ENCODE results near the gene SPHKAP. TPM values are rescaled to one million over a fixed set of nuclear protein-coding genes. Genes with fewer than 3 reads are reported as not detected.
"Not testable (repeated sequence)": the region's sequence is repeated elsewhere in the genome, so short reads cannot be mapped to it uniquely, and the experiment has no call there.

SPHKAP gene
- total RNA-seq, 2 experiments from 2014 or later, result not detected

DNA sequence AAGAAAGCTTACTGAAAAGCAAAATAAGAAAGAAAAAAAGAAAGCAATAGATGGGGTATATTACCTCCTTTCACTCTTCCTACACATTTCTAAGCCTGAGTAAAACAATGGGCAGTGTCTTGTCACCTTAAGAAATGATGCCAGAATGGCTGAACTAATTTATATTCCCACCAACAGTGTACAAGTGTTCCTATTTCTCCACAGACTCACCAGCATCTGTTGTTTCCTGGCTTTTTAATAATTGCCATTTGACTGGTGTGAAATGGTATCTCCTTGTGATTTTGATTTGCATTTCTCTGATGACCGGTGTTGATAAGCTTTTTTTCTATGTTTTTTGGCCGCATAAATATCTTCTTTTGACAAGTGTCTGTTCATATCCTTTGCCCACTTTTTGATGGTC, 98.4 kb downstream of the SPHKAP start:
- ChIA-PET POLR2A (no interaction called here), CTCF (no interaction called here)
- H3K4me1 Mint-ChIP-seq, result no peaks in the 10 kb centered on the region
- H3K27ac Mint-ChIP-seq, result no peak overlapping the region
- peaks cover 3% of the 10 kb centered on the region for H3K9me3 Mint-ChIP-seq
- DNase-seq, result no peak
- no peak overlapping the region for H3K4me3 Mint-ChIP-seq
- H3K36me3 Mint-ChIP-seq (ENCODE audit: low read depth), result no peaks in the 10 kb centered on the region
- no peaks in the 10 kb centered on the region for H3K27me3 Mint-ChIP-seq

GRCh38 chr2:228082571-228082970, 98.9 kb downstream of the SPHKAP start:
- H3K4me3 Mint-ChIP-seq, result no peak overlapping the region
- no peak overlapping the region for H3K27ac Mint-ChIP-seq
- DNase-seq, result no peak
- H3K36me3 Mint-ChIP-seq (ENCODE audit: low read depth), result no peaks in the 10 kb centered on the region
- POLR2A ChIA-PET, result no interaction called here
- H3K4me1 Mint-ChIP-seq, result no peaks in the 10 kb centered on the region
- CTCF ChIA-PET, result no interaction called here
- no peaks in the 10 kb centered on the region for H3K27me3 Mint-ChIP-seq
- peaks cover 3% of the 10 kb centered on the region for H3K9me3 Mint-ChIP-seq

- Mint-ChIP-seq H3K9me3 (peaks cover 3% of the 10 kb centered on the region), H3K27ac (no peak overlapping the region), H3K4me1 (no peaks in the 10 kb centered on the region), H3K4me3 (no peak overlapping the region), H3K36me3 (ENCODE audit: low read depth) (no peaks in the 10 kb centered on the region), H3K27me3 (no peaks in the 10 kb centered on the region)
- DNase-seq, result no peak
- ChIA-PET CTCF (no interaction called here), POLR2A (no interaction called here)
These were observed 102.3 kb downstream of the SPHKAP start for GRCh38 chr2:228079194-228079593.

DNA sequence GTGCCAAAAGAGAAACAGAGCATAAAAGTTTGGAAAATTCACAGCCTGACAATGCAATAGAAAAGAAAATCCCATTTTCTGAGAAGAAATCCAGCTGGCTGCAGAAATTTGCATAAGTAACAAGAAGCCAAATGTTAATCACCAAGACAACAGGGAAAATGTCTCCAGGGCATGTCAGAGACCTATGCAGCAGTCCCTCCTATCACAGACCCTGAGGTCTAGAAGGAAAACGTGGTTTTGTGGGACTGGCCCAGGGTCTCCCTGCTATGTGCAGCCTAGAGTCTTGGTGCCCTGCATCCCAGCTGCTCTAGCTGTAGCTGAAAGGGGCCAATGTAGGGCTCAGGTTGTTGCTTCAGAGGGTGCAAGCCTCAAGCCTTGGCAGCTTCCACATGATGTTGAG, 104.8 kb downstream of the SPHKAP start:
- CTCF ChIA-PET; H3K27me3 Mint-ChIP-seq; POLR2A ChIA-PET; DNase-seq; H3K27ac Mint-ChIP-seq; H3K4me1 Mint-ChIP-seq; H3K9me3 Mint-ChIP-seq; H3K36me3 Mint-ChIP-seq (ENCODE audit: low read depth); H3K4me3 Mint-ChIP-seq: not testable (repeated sequence)

GRCh38 chr2:228072669-228073068, 108.8 kb downstream of the SPHKAP start:
- no peaks in the 10 kb centered on the region for H3K27me3 Mint-ChIP-seq
- ChIA-PET POLR2A (no interaction called here), CTCF (no interaction called here)
- no peak overlapping the region for H3K27ac Mint-ChIP-seq
- DNase-seq, result no peak
- H3K4me1 Mint-ChIP-seq, result no peaks in the 10 kb centered on the region
- H3K4me3 Mint-ChIP-seq, result no peak overlapping the region
- no peaks in the 10 kb centered on the region for H3K36me3 Mint-ChIP-seq (ENCODE audit: low read depth)
- H3K9me3 Mint-ChIP-seq, result no peaks in the 10 kb centered on the region

DNA sequence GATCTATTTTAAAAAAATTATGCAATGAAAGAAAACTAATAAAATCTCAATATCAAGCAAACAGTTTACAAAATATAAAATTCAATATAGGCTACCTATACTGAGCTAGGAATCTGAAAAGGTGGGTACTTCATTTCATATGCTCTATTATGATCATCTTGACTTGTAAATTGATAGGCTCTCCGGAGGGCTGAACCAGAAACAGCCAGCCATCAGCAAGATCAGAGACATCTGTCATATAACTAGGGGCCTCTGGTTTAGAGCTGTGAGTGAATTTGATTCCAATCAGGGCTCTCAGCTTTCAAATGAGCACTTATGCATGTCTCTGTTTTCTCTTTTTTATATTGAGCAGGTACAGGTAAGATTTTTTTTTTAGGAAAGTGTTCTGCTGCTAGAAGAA, 114.2 kb downstream of the SPHKAP start:
- no peaks in the 10 kb centered on the region for H3K9me3 Mint-ChIP-seq
- no peak overlapping the region for H3K27ac Mint-ChIP-seq
- no peak for DNase-seq
- no peak overlapping the region for H3K4me3 Mint-ChIP-seq
- ChIA-PET CTCF (no interaction called here), POLR2A (no interaction called here)
- H3K4me1 Mint-ChIP-seq, result no peaks in the 10 kb centered on the region
- no peaks in the 10 kb centered on the region for H3K36me3 Mint-ChIP-seq (ENCODE audit: low read depth)
- no peaks in the 10 kb centered on the region for H3K27me3 Mint-ChIP-seq

GRCh38 chr2:228066126-228066798, 115.2 kb downstream of the SPHKAP start:
- ChIA-PET POLR2A (no interaction called here), CTCF (no interaction called here)
- Mint-ChIP-seq H3K27me3 (no peaks in the 10 kb centered on the region), H3K4me1 (no peaks in the 10 kb centered on the region), H3K36me3 (ENCODE audit: low read depth) (no peaks in the 10 kb centered on the region), H3K27ac (no peak overlapping the region), H3K9me3 (no peaks in the 10 kb centered on the region), H3K4me3 (no peak overlapping the region)
- no peak for DNase-seq

GRCh38 chr2:228065686-228066085, 115.8 kb downstream of the SPHKAP start:
- H3K9me3 Mint-ChIP-seq, result no peaks in the 10 kb centered on the region
- H3K36me3 Mint-ChIP-seq (ENCODE audit: low read depth), result no peaks in the 10 kb centered on the region
- DNase-seq, result no peak
- CTCF ChIA-PET, result no interaction called here
- no peaks in the 10 kb centered on the region for H3K27me3 Mint-ChIP-seq
- H3K4me1 Mint-ChIP-seq, result no peaks in the 10 kb centered on the region
- H3K27ac Mint-ChIP-seq, result no peak overlapping the region
- POLR2A ChIA-PET, result no interaction called here
- no peak overlapping the region for H3K4me3 Mint-ChIP-seq

GRCh38 chr2:228064796-228065315, 116.6 kb downstream of the SPHKAP start:
- no peaks in the 10 kb centered on the region for H3K4me1 Mint-ChIP-seq
- no peak overlapping the region for H3K4me3 Mint-ChIP-seq
- no peaks in the 10 kb centered on the region for H3K9me3 Mint-ChIP-seq
- no peaks in the 10 kb centered on the region for H3K36me3 Mint-ChIP-seq (ENCODE audit: low read depth)
- CTCF ChIA-PET, result no interaction called here
- DNase-seq, result no peak
- no peak overlapping the region for H3K27ac Mint-ChIP-seq
- no peaks in the 10 kb centered on the region for H3K27me3 Mint-ChIP-seq
- POLR2A ChIA-PET, result no interaction called here

GRCh38 chr2:228064024-228064423, 117.5 kb downstream of the SPHKAP start:
- Mint-ChIP-seq H3K27ac (no peak overlapping the region), H3K36me3 (ENCODE audit: low read depth) (no peaks in the 10 kb centered on the region), H3K27me3 (no peaks in the 10 kb centered on the region), H3K4me3 (no peak overlapping the region), H3K4me1 (no peaks in the 10 kb centered on the region), H3K9me3 (no peaks in the 10 kb centered on the region)
- ChIA-PET CTCF (no interaction called here), POLR2A (no interaction called here)
- DNase-seq, result no peak

DNA sequence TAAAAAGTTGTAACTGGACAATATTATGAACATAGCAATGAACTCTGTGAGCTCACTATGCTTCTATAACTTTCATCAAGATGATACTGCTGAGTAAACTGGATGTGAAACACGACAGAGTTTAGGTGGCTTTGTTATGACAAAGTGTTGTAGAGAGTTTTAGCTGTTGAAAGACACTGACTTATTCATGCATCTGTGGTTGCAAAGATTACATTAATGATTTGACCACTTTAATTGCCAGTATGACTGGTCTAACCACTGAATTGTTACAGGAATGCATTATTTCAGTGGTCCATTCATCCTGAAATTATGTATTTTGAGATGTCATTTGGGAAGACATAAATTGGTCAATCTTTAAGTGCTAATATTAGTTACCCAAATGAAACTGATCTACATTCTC, 117.9 kb downstream of the SPHKAP start:
- Mint-ChIP-seq H3K9me3 (no peaks in the 10 kb centered on the region), H3K27me3 (no peaks in the 10 kb centered on the region), H3K27ac (no peak overlapping the region), H3K4me1 (no peaks in the 10 kb centered on the region), H3K36me3 (ENCODE audit: low read depth) (no peaks in the 10 kb centered on the region), H3K4me3 (no peak overlapping the region)
- ChIA-PET CTCF (no interaction called here), POLR2A (no interaction called here)
- DNase-seq, result no peak

- no peaks in the 10 kb centered on the region for H3K36me3 Mint-ChIP-seq (ENCODE audit: low read depth)
- POLR2A ChIA-PET, result no interaction called here
These were observed 121.8 kb downstream of the SPHKAP start for GRCh38 chr2:228059735-228060134.

DNA sequence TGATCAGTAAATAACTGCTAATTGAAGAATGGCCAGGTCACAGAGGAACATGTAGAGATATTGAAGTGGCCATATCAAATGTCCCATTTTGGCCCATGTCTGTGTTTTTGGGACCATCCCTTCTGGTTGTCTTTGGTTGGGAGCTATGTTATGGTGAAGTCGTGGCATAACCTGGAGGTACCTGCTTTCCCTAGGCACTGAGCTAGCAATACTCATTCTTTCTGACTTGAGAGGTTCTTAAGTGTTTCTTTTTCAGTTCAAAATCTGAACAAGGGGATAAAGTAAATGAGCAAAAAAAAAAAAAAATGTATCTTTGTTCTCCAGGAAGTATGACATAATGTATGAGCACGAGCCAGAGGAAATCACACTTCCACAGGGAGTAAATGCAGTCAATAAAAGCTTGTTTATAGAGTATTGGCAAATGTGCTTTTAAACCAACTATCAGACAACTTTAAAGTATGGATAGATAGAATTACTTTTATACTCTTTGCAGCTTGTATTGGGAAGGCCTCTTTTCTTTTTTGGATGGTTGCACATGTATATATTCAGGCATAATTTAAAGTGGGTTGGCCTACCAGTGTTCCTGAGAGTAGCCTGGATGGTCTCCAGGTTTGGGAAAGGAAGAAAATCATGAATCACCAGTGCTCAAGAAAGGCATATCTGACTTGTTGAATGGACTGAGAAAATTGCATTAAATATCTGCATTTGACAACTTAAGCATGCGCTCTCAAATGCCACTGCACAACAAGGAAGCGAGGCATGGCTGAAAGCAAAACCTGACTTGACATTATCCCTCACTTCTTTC, 125.0 kb downstream of the SPHKAP start:
- no peaks in the 10 kb centered on the region for H3K27me3 Mint-ChIP-seq
- DNase-seq, result no peak
- H3K36me3 Mint-ChIP-seq (ENCODE audit: low read depth), result no peaks in the 10 kb centered on the region
- no peaks in the 10 kb centered on the region for H3K4me1 Mint-ChIP-seq
- H3K27ac Mint-ChIP-seq, result no peak overlapping the region
- ChIA-PET CTCF (no interaction called here), POLR2A (no interaction called here)
- H3K9me3 Mint-ChIP-seq, result no peaks in the 10 kb centered on the region
- H3K4me3 Mint-ChIP-seq, result no peak overlapping the region

More at GRCh38 chr2:228059735-228060134, 121.8 kb downstream of the SPHKAP start:
- DNase-seq, result no peak
- CTCF ChIA-PET, result no interaction called here
- Mint-ChIP-seq H3K4me3 (no peak overlapping the region), H3K27ac (no peak overlapping the region), H3K9me3 (no peaks in the 10 kb centered on the region), H3K27me3 (no peaks in the 10 kb centered on the region), H3K4me1 (no peaks in the 10 kb centered on the region)

DNA sequence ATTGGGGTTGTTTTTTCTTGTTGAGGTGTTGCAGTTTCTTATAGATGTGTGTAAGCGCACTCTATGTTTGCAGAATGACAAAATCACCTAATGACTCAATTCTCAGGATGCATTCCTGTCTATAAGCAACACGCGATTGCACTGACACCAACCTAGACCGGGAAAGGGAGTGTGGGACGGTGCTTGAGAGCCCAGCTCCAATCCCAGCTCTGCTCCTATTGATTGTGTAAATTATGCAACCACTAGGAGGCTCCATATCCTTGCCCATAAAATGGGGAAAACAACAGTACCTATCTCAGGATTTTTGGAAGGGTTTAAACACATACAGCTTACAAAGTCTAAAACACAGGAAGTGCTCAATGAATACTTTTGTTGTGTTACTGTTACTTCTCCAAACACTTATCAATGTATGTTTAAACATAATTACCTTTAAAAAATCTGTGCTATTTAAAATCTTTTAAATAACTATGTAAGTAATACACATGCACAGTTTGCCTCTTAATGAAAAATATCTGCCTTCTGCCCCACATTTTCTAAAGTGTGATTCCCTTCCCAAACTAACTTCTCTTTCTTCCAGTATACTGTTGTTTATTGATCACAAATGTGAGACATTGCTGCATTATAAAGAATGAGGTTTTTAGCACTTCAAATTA, 132.5 kb downstream of the SPHKAP start:
- no peaks in the 10 kb centered on the region for H3K9me3 Mint-ChIP-seq
- ChIA-PET POLR2A (no interaction called here), CTCF (no interaction called here)
- H3K27me3 Mint-ChIP-seq, result no peaks in the 10 kb centered on the region
- H3K27ac Mint-ChIP-seq, result no peak overlapping the region
- no peaks in the 10 kb centered on the region for H3K36me3 Mint-ChIP-seq (ENCODE audit: low read depth)
- no peaks in the 10 kb centered on the region for H3K4me1 Mint-ChIP-seq
- no peak for DNase-seq
- H3K4me3 Mint-ChIP-seq, result no peak overlapping the region
